GM12892 (cell line): ENCODE results near the gene SMIM36.

Experiments
- DNase-seq: peaks from one replicate; pipeline ENCODE4 v3.0.0; 2011; ENCODE audit not compliant: insufficient read length
- FAIRE-seq: peaks from 2 replicates; lab custom pipeline; 2011; peaks lifted over from hg19 to GRCh38; lab: Jason Lieb, UNC
- POLR2A ChIP-seq: IDR thresholded peaks from 2 replicates; pipeline ENCODE4 v1.6.1; 2011; ENCODE audit warnings: low read depth, low read length, control low read depth
- POLR2AphosphoS5 ChIP-seq: IDR thresholded peaks from 2 replicates; pipeline ENCODE4 v1.6.1; 2011; ENCODE audit warnings: low read depth, low read length, control low read depth
- TAF1 ChIP-seq: IDR thresholded peaks from 2 replicates; pipeline ENCODE4 v1.6.1; 2011; ENCODE audit warnings: low read depth, mild to moderate bottlenecking, control low read depth, low read length, borderline replicate concordance

Gene SMIM36

DNA sequence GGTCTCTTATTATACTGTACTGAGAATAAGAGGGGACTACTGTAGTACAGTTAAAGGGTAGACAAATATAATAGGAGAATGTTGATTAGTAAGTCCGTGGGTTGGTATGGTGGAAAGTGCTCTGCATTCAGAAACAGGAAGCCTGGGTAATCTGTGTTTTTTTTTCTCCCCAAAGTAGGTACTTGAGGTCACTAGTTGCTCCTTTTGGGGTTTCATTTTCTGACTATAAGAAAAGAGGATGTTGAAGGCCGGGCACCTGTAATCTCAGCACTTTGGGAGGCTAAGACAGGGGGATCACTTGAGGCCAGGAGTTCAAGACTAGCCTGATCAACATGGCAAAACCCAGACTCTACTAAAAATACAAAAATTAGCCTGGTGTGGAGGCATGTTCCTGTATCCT is 47.7 kb downstream of the SMIM36 start:
- TF ChIP-seq POLR2A (no peak), TAF1 (no peak)
- DNase-seq (no peak), FAIRE-seq (no peak)

GRCh38 chr17:55462711-55463110 is 48.5 kb downstream of the SMIM36 start:
- FAIRE-seq, result no peak

DNA sequence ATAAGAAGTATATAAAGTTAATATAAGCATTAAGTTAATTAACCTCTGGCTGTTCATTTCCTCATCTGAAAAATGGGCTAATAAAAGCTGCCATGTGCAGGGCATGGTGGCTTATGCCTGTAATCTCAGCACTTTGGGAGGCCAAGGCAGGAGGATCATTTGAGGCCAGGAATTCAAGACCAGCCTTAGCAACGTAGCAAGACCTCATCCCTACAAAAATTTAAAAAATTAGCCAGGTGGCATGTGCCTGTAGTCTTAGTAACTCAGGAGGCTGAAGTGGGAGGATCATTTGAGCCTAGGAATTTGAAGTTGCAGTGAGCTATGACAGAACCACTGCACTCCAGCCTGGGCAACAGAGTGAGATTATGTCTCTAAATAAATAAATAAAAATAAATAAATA is 49.0 kb downstream of the SMIM36 start:
- FAIRE-seq (no peak), DNase-seq (no peak)
- no peak for TF ChIP-seq TAF1
- TF ChIP-seq POLR2A, result no peak
- no peak for TF ChIP-seq POLR2AphosphoS5

More at GRCh38 chr17:55462711-55463110, 48.5 kb downstream of the SMIM36 start:
- TF ChIP-seq TAF1 (no peak), POLR2A (no peak), POLR2AphosphoS5 (no peak)
- DNase-seq, result no peak

- no peak for DNase-seq
- no peak for TF ChIP-seq POLR2A
- no peak for TF ChIP-seq POLR2AphosphoS5
- no peak for TF ChIP-seq TAF1
- FAIRE-seq, result no peak
These were observed 52.3 kb downstream of the SMIM36 start for GRCh38 chr17:55458978-55459377.

GRCh38 chr17:55458287-55458900 is 52.9 kb downstream of the SMIM36 start:
- FAIRE-seq (no peak), DNase-seq (no peak)
- TF ChIP-seq TAF1, result no peak

- DNase-seq, result no peak
- TF ChIP-seq TAF1, result no peak
- TF ChIP-seq POLR2AphosphoS5, result no peak
- no peak for TF ChIP-seq POLR2A
- no peak for FAIRE-seq
These were observed 54.7 kb downstream of the SMIM36 start for GRCh38 chr17:55456307-55457240.

DNA sequence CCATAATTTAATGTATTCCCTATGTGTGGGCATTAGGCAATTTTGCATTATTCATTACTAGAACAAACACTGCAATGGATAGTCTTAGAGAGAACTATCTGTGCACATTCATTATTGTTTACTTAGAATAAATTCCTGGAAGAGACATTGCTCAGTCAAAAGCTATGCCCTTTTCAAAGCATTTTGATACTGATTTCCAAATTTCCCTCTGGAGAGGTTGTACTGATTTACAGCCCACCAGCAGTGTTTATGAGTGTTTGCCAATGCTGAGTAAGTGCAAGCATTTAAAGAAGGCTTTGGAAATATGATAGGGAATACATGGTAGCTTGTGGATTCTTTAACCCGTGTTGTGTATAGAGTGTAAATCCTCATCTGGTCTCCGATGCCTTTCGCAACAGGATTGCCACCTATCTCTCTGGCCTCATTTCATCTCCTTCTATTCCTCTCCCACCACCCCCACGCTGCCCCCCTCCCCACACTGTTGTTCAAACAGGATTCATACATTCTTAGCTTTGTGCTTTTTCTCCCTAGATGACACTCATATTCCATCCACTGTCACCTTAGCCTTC is 56.3 kb downstream of the SMIM36 start:
- TF ChIP-seq POLR2A (no peak), POLR2AphosphoS5 (no peak), TAF1 (no peak)
- DNase-seq (no peak), FAIRE-seq (no peak)

DNA sequence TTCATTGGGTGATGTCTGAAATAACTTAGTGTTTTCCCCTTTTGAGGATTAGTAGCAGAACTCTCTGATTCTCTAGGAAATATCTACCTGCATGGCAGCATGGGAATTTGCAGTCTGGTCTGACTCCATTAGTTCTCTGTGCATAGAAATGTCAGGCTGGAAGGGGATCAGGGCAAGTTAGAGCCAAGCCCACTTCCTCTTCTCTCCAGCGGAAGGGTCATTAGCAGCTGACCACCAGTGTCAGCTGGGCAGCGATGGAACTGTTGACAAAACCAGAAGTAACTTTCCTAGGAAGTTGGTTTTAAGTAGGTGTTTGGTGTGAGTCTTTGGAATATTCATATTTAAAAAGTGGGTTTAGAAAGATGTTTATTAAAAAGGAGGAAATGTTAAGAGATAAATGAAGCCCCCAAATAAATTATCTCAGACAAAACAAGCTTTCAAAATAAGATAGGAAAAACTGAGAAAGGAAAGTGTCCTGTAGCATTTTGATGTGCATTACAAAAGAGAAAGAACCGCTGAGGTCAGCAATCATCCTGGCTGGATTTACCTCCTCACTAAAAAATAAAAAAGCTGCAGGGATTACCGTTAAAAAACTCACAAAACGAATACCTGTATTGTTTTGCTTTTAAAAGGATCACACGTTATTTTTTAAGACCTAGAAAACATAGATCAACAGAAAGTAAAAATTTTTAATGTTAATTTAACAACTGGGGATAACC is 57.3 kb downstream of the SMIM36 start:
- no peak for TF ChIP-seq TAF1
- FAIRE-seq, result no peak

GRCh38 chr17:55452139-55452790 is 59.0 kb downstream of the SMIM36 start:
- DNase-seq, result no peak
- peak; percentile 50 for FAIRE-seq

More for the DNA sequence above, 57.3 kb downstream of the SMIM36 start:
- DNase-seq, result no peak

DNA sequence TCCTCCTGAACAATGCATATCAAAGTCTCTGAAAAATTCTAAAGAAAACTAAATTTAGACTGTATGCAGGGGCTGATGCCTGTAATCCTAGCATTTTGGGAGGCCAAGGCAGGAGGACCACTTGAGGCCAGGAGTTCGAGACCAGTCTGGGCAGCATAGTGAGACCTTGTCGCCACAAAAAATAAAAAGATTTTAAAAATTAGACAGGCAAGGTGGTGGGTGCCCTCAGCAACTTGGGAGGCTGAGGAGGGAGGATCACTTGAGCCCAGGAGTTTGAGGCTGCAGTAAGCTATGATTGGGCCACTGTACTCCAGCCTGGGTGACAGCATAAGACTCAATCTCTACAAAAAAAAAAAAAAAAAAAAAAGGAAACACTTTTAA is 59.5 kb downstream of the SMIM36 start:
- TF ChIP-seq TAF1 (no peak), POLR2A (no peak), POLR2AphosphoS5 (no peak)
- FAIRE-seq (no peak), DNase-seq (no peak)

More at GRCh38 chr17:55452139-55452790, 59.0 kb downstream of the SMIM36 start:
- TF ChIP-seq POLR2A (no peak), POLR2AphosphoS5 (no peak), TAF1 (no peak)

- no peak for TF ChIP-seq POLR2AphosphoS5
- no peak for TF ChIP-seq TAF1
- TF ChIP-seq POLR2A, result no peak
- no peak for FAIRE-seq
- DNase-seq, result no peak
These were observed 60.0 kb downstream of the SMIM36 start for GRCh38 chr17:55451203-55451641.
